K562 (cell line): ENCODE data around the gene PIH1D1. TPM values are rescaled to one million over a fixed set of nuclear protein-coding genes. Genes with fewer than 3 reads are reported as not detected.
A peak's percentile ranks its signal among the peaks of the same experiment; 100 is the strongest.

Experiments
- CEBPB ChIP-seq: fragments of 450-650 bp; IDR thresholded peaks from 2 replicates; pipeline ENCODE4 v1.6.1; 2016; ENCODE audit warnings: missing genetic modification characterization, missing compliant biosample characterization
- CGGBP1 ChIP-seq: fragments of 250-450 bp; sonication (Bioruptor Pico); IDR thresholded peaks from 2 replicates; pipeline ENCODE4 v1.9.0; 2021; ENCODE audit warnings: mild to moderate bottlenecking
- HMGXB4 ChIP-seq: sonication (generic); formaldehyde crosslinking; IDR thresholded peaks from 2 replicates; pipeline ENCODE4 v1.8.1; 2023; ENCODE audit warnings: mild to moderate bottlenecking, missing genetic modification reagents
- PCBP1 ChIP-seq: fragments of 200-400 bp; formaldehyde crosslinking; IDR thresholded peaks from 2 replicates; pipeline ENCODE4 v1.6.1; 2018; ENCODE audit warnings: mild to moderate bottlenecking, low read depth, low read length; ENCODE audit not compliant: poor library complexity, severe bottlenecking
- PKNOX1 ChIP-seq: fragments of 450-650 bp; IDR thresholded peaks from 2 replicates; pipeline ENCODE4 v1.6.1; 2016
- PRDM10 ChIP-seq: fragments of 450-650 bp; IDR thresholded peaks from 2 replicates; pipeline ENCODE4 v1.6.1; 2018; ENCODE audit not compliant: partially characterized antibody
- PTRF ChIP-seq: fragments of 450-650 bp; IDR thresholded peaks from 2 replicates; pipeline ENCODE4 v1.6.1; 2016; ENCODE audit warnings: mild to moderate bottlenecking, missing genetic modification characterization, missing compliant biosample characterization
- RBFOX2 ChIP-seq: fragments of 200-400 bp; formaldehyde crosslinking; IDR thresholded peaks from 2 replicates; pipeline ENCODE4 v1.6.1; 2017; ENCODE audit warnings: low read depth, mild to moderate bottlenecking, low read length, moderate library complexity
- SNRNP70 ChIP-seq: fragments of 200-400 bp; formaldehyde crosslinking; optimal IDR thresholded peaks from 2 replicates; pipeline ENCODE3; 2017; ENCODE audit warnings: low read depth, low read length
- TFAM ChIP-seq: fragments of 250-450 bp; sonication (Bioruptor Pico); conservative IDR thresholded peaks from 2 replicates; pipeline ENCODE4 v1.5.0; 2021; ENCODE audit warnings: mild to moderate bottlenecking, moderate library complexity
- TFAP4 ChIP-seq: sonication (generic); formaldehyde crosslinking; IDR thresholded peaks from 2 replicates; pipeline ENCODE4 v1.8.0; 2022; ENCODE audit warnings: missing genetic modification reagents, mild to moderate bottlenecking, moderate library complexity, borderline replicate concordance
- ZBTB33 ChIP-seq: sonication (generic); formaldehyde crosslinking; IDR thresholded peaks from 2 replicates; pipeline ENCODE4 v1.8.1; 2023; ENCODE audit warnings: mild to moderate bottlenecking, missing genetic modification reagents
- ZBTB9 ChIP-seq: fragments of 450-650 bp; formaldehyde crosslinking; IDR thresholded peaks from 2 replicates; pipeline ENCODE4 v1.4.0; 2020; ENCODE audit warnings: mild to moderate bottlenecking, moderate library complexity
- ZNF217 ChIP-seq: sonication (generic); formaldehyde crosslinking; IDR thresholded peaks from 2 replicates; pipeline ENCODE4 v1.8.0; 2022; ENCODE audit warnings: mild to moderate bottlenecking, missing genetic modification reagents
- ZNF778 ChIP-seq: fragments of 450-650 bp; formaldehyde crosslinking; IDR thresholded peaks from 2 replicates; pipeline ENCODE4 v1.4.0; 2020; ENCODE audit warnings: mild to moderate bottlenecking, moderate library complexity
- polyA plus RNA-seq, 8 experiments: library from polyadenylated mRNA; depleted of rRNA in 4 of 8; stranded (reverse) in 5 of 8; unstranded in 3 of 8; fragments of >200 nt; fragmentation: Nextera tagmentation in 2 of 8; fragmentation: Illumina TruSeq in 1 of 8; extraction: Ambion mirVana in 2 of 8; extraction: Trizol in 1 of 8; gene quantifications; 2 replicates each; pipeline versions ENCODE4 v1.2.1 to v1.2.3, GENCODE V29; 2011 to 2014; ENCODE audit warnings: inconsistent platforms in 1 of 8, missing spikeins in 1 of 8
- total RNA-seq, 7 experiments: library from RNA; depleted of rRNA in 6 of 7; stranded (reverse); fragments of >200 nt in 6 of 7; fragmentation: Illumina TruSeq in 2 of 7; extraction: Trizol in 2 of 7; gene quantifications; 2 replicates each; pipeline versions ENCODE4 v1.2.1 to v1.2.3, GENCODE V29; 2011 to 2021; ENCODE audit warnings: low replicate concordance in 1 of 7

PIH1D1 gene
- total and polyA plus RNA-seq, 9 of the 15 experiments (the other 6 are each of a cell fraction or from before 2014, with no cell fraction given) = 26.5 to 224 (median 137) TPM

- TF ChIP-seq PRDM10 = no peak
- TF ChIP-seq RBFOX2 = peak; percentile 100
- TF ChIP-seq CGGBP1 (CRISPR knock-in tag) = no peak
- TF ChIP-seq ZNF217 (CRISPR knock-in tag) = no peak
- peak; percentile 89 for TF ChIP-seq PCBP1
- no peak for TF ChIP-seq TFAM
- peak; percentile 99 for TF ChIP-seq CEBPB (tag)
- TF ChIP-seq PKNOX1 = no peak; the same call in 1 of the 2 replicates
- TF ChIP-seq HMGXB4 (CRISPR knock-in tag) = peak; percentile 74; the same call in 1 of the 2 replicates
- peak; percentile 58; the same call in 1 of the 2 replicates for TF ChIP-seq ZBTB33 (CRISPR knock-in tag)
- TF ChIP-seq SNRNP70 = no peak
- no peak for TF ChIP-seq ZBTB9 (CRISPR knock-in tag)
- TF ChIP-seq TFAP4 (CRISPR knock-in tag) = peak; percentile 83; the same call in 1 of the 2 replicates
- no peak for TF ChIP-seq ZNF778 (CRISPR knock-in tag)
- TF ChIP-seq PTRF (tag) = no peak
These were observed 35.8 kb upstream of the PIH1D1 start, which contains the start of gene RPL13A (continued) for GRCh38 chr19:49487277-49488045.
